GM19372 (cell line): Measurements from ENCODE around the gene CORO7.

Experiments
- ATAC-seq: cut with Tn5 transposase; IDR thresholded peaks from one replicate; pipeline ENCODE4 v1.9.1; 2021; ENCODE audit warnings: mild to moderate bottlenecking, low read depth, moderate library complexity; ENCODE audit not compliant: unreplicated experiment

The CORO7 gene

GRCh38 chr16:4385789-4386450 is 30.5 kb downstream of the CORO7 start:
- no peak for ATAC-seq

GRCh38 chr16:4385066-4385788 is 31.2 kb downstream of the CORO7 start:
- no peak for ATAC-seq

DNA sequence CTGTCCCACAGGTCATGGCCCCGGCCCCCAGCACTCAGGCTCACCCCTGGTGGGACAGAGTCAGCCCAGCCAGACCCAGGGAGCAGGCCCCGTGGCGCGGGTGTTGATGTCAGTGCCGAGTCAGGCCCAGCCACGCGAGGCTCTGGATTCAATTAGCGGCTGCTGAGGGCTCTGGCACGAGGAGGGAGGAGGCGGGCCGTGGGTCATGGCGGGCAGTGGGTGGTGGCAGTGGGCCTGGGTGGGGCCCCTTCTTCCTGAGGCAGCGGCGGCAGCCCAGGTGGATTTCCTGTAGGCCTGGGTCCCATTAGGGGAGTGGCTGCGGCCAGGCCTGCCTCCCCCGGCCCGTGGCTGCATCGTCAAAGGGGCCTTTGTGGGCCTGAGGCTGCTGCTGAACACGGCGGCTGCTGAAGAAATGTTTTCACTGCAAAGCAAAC is 31.9 kb downstream of the CORO7 start:
- no peak for ATAC-seq

- no peak for ATAC-seq
Measured at GRCh38 chr16:4383591-4384444, 32.6 kb downstream of the CORO7 start.

DNA sequence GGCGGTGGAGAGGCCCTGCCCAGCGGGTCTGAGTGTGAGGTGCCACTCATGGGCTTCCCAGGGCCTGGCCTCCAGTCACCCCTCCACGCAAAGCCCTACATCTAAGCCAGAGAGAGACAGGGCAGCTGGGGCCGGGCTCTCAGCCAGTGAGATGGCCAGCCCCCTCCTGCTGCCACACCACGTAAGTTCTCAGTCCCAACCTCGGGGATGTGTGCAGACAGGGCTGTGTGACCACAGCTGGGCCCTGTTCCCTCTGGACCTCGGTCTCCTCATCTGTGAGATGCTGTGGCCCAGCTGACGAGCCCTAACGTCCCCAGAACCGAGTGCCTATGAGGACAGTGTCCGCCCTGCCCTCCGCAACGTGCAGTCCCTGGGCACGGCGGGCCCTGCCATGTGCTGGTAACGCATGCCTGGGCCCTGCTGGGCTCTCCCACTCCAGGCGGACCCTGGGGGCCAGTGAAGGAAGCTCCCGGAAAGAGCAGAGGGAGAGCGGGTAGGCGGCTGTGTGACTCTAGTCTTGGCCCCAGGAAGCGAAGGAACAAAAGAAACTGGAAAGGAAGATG is 33.5 kb downstream of the CORO7 start:
- no peak for ATAC-seq

DNA sequence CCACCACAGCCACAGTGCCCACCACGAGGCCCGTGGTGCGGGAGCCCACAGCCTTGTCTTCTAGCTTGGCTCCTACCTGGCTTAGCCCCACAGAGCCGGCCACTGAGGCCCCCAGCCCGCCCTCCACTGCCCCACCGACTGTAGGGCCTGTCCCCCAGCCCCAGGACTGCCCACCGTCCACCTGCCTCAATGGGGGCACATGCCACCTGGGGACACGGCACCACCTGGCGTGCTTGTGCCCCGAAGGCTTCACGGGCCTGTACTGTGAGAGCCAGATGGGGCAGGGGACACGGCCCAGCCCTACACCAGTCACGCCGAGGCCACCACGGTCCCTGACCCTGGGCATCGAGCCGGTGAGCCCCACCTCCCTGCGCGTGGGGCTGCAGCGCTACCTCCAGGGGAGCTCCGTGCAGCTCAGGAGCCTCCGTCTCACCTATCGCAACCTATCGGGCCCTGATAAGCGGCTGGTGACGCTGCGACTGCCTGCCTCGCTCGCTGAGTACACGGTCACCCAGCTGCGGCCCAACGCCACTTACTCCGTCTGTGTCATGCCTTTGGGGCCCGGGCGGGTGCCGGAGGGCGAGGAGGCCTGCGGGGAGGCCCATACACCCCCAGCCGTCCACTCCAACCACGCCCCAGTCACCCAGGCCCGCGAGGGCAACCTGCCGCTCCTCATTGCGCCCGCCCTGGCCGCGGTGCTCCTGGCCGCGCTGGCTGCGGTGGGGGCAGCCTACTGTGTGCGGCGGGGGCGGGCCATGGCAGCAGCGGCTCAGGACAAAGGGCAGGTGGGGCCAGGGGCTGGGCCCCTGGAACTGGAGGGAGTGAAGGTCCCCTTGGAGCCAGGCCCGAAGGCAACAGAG is 34.2 kb downstream of the CORO7 start:
- ATAC-seq: no peak

DNA sequence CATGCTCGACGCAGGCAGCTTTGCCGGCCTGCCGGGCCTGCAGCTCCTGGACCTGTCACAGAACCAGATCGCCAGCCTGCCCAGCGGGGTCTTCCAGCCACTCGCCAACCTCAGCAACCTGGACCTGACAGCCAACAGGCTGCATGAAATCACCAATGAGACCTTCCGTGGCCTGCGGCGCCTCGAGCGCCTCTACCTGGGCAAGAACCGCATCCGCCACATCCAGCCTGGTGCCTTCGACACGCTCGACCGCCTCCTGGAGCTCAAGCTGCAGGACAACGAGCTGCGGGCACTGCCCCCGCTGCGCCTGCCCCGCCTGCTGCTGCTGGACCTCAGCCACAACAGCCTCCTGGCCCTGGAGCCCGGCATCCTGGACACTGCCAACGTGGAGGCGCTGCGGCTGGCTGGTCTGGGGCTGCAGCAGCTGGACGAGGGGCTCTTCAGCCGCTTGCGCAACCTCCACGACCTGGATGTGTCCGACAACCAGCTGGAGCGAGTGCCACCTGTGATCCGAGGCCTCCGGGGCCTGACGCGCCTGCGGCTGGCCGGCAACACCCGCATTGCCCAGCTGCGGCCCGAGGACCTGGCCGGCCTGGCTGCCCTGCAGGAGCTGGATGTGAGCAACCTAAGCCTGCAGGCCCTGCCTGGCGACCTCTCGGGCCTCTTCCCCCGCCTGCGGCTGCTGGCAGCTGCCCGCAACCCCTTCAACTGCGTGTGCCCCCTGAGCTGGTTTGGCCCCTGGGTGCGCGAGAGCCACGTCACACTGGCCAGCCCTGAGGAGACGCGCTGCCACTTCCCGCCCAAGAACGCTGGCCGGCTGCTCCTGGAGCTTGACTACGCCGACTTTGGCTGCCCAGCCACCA is 35.1 kb downstream of the CORO7 start:
- no peak for ATAC-seq

DNA sequence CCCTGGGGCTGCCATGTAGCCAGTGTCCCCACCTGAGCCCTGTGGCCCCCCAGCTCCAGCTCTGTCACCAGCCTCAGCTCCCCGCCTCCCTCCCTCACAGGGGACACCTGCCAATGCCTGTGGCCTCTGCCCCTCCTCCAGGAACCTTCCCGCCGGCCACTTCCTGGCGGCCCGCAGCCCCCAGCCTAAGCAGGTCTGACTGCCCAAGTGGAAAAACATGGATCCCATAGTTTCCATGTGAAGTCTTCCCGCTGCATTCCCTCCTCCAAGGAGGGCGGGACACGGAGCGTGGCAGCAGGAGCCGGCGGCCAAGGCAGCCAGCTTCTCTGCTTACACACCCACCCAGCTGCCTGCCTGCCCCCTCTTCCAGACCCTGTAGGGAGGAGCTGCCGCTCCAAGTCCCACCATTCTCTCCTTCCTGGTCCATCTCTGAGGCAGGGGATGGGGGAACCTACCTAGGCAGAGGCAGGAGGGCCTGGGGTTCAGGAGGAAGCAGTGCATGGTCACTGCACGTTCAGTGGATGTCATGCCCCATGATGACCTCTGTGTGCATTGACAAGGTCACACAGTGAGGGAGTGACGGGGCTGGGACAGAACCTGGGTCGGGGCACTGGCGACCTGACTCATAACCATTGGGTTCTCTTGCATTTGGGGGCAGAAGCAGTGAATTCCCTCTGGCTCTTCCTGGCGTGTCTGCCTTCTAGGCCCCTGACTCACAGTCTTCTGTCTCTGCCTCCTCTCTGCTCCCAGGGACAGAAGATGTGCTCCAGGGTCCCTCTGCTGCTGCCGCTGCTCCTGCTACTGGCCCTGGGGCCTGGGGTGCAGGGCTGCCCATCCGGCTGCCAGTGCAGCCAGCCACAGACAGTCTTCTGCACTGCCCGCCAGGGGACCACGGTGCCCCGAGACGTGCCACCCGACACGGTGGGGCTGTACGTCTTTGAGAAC is 36.0 kb downstream of the CORO7 start:
- ATAC-seq: no peak

DNA sequence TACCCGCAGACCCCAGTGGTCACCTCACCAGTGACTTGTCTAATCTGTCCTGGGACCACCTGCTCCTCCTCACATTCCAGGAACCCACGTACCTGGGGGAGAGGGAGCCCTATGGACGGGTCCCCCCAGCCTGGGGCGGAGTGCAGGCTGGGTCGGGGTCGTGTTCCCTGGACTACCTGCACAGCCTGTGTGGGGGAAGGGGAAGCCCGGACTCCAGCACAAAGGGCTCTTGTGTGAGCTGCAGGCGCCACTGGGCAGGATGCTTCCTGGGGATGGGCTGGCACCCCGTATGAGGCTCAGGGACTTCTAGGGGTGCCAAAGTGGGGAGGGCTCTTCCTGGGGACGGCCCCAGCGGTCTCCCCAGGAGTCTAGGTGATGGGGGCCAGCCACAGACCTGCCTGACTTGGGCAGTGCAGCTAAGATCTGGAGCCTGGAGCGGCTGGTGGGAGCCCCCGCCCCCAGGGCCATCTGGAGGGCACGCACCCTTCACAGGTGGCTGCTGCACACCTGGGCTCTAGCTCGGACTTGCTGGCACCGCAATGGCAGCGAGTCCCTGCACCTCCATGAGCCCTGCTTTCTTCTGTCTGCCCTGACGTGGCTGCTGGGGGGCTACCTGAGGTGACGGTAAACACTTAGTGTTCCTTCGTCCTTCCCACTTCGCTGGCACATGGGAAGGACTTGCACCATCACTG is 37.3 kb downstream of the CORO7 start:
- ATAC-seq: no peak

- ATAC-seq: no peak
Measured at GRCh38 chr16:4378161-4378666, 38.2 kb downstream of the CORO7 start.

DNA sequence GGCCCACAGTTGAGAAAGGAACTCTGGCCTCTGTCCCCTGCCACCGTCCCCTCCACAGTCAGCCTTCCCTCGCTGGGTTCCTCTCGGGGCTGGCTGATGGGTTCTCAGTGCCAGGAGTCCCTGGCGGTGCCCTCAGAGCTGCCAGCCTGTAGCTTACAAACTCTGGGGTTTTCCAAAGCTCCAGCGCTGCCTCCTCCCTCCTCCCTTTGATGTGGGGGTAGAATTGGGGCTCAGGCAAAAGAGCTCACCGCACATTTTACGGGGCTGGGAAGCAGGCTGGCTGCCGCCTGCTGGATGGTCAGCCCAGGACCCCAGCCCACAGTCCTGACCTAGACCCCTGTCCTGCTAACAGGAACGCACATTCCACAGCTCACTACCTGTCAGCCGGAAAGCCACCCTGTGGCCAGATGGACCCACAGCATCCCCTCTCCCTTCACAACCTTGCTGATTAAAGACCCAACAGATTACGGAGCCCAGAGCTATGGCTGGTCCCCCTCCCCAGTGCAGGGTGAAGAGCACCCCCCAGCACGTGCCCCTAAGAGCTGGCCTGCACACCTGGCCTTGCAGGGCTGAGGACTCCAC is 38.7 kb downstream of the CORO7 start:
- ATAC-seq: no peak

DNA sequence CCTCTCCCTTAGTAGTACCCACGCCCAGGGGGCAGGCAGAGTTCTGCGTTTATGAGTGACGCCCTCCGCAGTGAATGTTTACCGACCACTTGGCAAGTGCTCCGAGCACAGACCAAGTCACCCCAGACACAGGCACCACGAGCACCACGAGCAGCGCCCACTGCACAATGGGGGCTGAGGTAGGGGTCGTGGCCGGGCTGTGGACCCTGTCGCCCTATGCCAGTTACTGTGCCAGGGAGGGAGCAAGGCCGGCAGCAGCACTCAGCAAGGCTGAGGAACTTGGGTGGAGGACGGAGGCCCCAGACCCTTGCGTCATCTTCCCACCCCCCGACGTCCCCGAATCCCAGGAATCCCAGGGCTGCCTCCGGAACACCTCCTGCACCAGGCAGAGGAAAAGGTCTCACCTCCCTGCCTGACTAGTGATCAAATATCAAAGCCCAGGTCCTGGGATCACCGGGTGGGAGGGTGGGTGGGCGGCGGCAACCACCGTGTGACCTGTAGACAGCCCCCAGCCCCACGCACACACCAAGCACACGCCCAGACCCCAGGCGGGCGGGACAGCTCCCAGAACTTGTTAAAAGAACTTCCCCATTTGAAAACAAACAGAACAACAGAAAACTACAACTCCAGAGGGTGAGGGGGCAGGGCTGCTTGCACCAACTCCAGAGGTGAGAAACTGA is 39.4 kb downstream of the CORO7 start:
- ATAC-seq: no peak

DNA sequence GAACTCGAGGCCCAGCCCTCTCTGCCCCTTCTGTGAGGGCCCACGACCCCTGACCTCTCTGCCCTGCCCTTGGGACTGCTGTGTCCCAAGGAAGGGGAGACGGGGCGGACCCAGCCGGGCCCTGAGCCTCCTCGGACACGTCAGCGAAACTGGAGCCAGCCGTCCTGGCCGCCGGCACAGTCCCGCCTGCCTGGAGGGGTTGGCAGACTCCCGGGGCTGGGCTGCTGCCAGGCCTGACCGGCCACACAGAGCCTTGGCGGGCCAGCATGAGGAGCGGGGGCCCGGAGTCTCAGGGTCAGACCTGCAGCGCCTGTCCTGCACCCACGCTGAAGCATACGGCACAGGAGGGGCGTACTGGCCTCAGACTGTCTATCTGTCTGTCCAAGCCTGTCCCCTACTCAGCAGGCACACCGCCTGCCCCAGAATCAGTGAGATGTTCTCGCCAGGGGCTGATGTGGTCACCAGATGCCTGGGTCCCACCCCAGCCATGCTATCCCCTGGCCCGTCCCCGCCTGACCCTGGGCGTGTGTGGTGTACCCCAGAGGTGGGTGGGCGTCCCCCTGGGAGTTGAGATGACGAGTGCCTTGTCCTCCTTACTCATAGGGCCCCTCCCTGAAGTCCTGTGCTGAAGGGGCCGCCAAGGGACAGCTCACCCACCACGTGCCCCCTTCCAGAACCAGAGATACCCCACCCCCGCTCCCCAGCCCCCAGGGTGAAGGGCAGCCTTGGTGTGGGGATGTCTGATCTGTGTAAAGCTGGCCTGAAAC is 40.1 kb downstream of the CORO7 start:
- ATAC-seq: no peak

DNA sequence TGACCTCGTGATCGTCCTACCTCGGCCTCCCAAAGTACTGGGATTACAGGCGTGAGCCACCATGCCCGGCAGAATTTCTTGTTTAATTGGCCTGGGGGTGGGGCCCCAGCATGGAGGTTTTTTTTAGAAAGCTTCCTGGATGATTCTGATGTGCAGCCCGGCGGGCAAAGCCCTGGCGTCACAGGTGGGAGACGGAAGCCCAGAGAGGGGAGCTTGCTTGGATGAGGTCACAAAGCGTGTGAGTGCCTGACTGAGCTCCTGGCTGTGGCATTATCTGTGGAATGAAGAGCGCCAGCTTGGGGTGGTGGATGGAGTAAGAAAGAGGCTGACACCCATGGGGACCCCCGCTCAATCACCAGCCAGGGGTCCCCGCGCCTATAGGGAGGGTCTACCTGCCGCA is 40.7 kb downstream of the CORO7 start:
- no peak for ATAC-seq

- ATAC-seq: no peak
Measured at GRCh38 chr16:4373909-4374742, 42.3 kb downstream of the CORO7 start.
